ENCODE results near the gene RELL1.

Gene RELL1

GRCh38 chr4:37686373-37687193 lies at the start of gene RELL1:
TSS of gene RELL1 (minus strand) at chr4:37686376. CDS start at chr4:37686287, 89 bp downstream.
- DNase-seq: peak; percentile 83

- DNase-seq: no peak
Observed at GRCh38 chr4:37735578-37735977, 49.4 kb upstream of the RELL1 start.

- no peak for DNase-seq
Observed at GRCh38 chr4:37734989-37735388, 48.8 kb upstream of the RELL1 start.

- DNase-seq: no peak
Observed at GRCh38 chr4:37733240-37733867, 47.2 kb upstream of the RELL1 start.

- no peak for DNase-seq
Observed at GRCh38 chr4:37732526-37733186, 46.5 kb upstream of the RELL1 start.

GRCh38 chr4:37729649-37730004 lies 43.5 kb upstream of the RELL1 start:
- DNase-seq: no peak

GRCh38 chr4:37728064-37728463 lies 41.9 kb upstream of the RELL1 start:
- DNase-seq: no peak

GRCh38 chr4:37727635-37728034 lies 41.5 kb upstream of the RELL1 start:
- no peak for DNase-seq

GRCh38 chr4:37726666-37727065 lies 40.5 kb upstream of the RELL1 start:
- DNase-seq: no peak

GRCh38 chr4:37725718-37726117 lies 39.5 kb upstream of the RELL1 start:
- no peak for DNase-seq

GRCh38 chr4:37723067-37723466 lies 36.9 kb upstream of the RELL1 start:
- DNase-seq: no peak

- no peak for DNase-seq
Observed at GRCh38 chr4:37721995-37722638, 35.9 kb upstream of the RELL1 start.

GRCh38 chr4:37719021-37719420 lies 32.8 kb upstream of the RELL1 start:
- DNase-seq: no peak

- DNase-seq: no peak
Observed at GRCh38 chr4:37717576-37717975, 31.4 kb upstream of the RELL1 start.

GRCh38 chr4:37715889-37716402 lies 29.8 kb upstream of the RELL1 start:
- DNase-seq: peak; percentile 1

GRCh38 chr4:37710491-37710890 lies 24.3 kb upstream of the RELL1 start:
- DNase-seq: no peak

- DNase-seq: no peak
Observed at GRCh38 chr4:37706032-37706431, 19.9 kb upstream of the RELL1 start.

- no peak for DNase-seq
Observed at GRCh38 chr4:37705571-37705970, 19.4 kb upstream of the RELL1 start.

GRCh38 chr4:37699868-37700481 lies 13.8 kb upstream of the RELL1 start:
- DNase-seq: no peak

- DNase-seq: no peak
Observed at GRCh38 chr4:37697566-37697965, 11.4 kb upstream of the RELL1 start.

GRCh38 chr4:37693450-37694190 lies 7.4 kb upstream of the RELL1 start:
- DNase-seq: no peak

GRCh38 chr4:37693030-37693429 lies 6.9 kb upstream of the RELL1 start:
- DNase-seq: no peak
